DOHH2 (cell line): Measurements from ENCODE around the gene HTR1A.

Experiments
- EZH2phosphoT487 ChIP-seq: fragments of 200-600 bp; sonication (generic); IDR thresholded peaks from 2 replicates; pipeline ENCODE4 v1.6.1; 2017; ENCODE audit warnings: borderline replicate concordance, mild to moderate bottlenecking, antibody characterized with exemption, low read length, moderate library complexity, mixed read lengths
- TF ChIP-seq, protein P1 (sequence below): fragments of 200-600 bp; sonication (generic); IDR thresholded peaks from one replicate; pipeline ENCODE4 v1.5.1; 2014; ENCODE audit warnings: antibody characterized with exemption, mild to moderate bottlenecking, low read depth, low read length; ENCODE audit not compliant: poor library complexity, severe bottlenecking

DNA sequence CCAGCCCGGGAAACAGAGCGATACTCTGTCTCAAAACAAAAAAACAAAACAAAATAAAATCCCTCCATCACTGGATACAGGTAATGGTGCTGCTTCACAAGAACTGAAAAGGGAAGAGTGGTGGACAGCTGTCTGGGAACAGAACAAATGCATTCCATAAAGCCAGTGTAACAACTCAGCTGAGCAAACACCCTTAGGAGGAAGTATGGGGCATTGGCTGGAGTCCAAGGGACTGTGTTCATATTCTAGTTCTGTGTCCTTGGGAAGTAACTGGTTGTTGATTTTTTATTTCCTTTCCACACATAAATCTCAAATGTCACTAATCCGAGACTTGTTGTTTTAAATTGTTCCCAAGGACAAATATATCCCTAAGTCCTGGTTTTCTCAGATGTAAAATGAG is 38.3 kb downstream of the HTR1A start:
- TF ChIP-seq, protein P1, sequence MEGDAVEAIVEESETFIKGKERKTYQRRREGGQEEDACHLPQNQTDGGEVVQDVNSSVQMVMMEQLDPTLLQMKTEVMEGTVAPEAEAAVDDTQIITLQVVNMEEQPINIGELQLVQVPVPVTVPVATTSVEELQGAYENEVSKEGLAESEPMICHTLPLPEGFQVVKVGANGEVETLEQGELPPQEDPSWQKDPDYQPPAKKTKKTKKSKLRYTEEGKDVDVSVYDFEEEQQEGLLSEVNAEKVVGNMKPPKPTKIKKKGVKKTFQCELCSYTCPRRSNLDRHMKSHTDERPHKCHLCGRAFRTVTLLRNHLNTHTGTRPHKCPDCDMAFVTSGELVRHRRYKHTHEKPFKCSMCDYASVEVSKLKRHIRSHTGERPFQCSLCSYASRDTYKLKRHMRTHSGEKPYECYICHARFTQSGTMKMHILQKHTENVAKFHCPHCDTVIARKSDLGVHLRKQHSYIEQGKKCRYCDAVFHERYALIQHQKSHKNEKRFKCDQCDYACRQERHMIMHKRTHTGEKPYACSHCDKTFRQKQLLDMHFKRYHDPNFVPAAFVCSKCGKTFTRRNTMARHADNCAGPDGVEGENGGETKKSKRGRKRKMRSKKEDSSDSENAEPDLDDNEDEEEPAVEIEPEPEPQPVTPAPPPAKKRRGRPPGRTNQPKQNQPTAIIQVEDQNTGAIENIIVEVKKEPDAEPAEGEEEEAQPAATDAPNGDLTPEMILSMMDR, result no peak
- no peak for TF ChIP-seq EZH2phosphoT487
